Liver (tissue), 9 donors: ENCODE results near the gene APBA1. TPM values are rescaled to one million over a fixed set of nuclear protein-coding genes. Genes with fewer than 3 reads are reported as not detected.

Experiments used
- DNase-seq: peaks from one replicate; pipeline ENCODE4 v3.0.0-alpha.2; 2017; ENCODE audit warnings: low spot score
- H3K27ac ChIP-seq, 2 donors: one replicate each; pipeline ENCODE4 v1.7.0; 2013; ENCODE audit warnings: inconsistent platforms in 2 of 2, low read length in 2 of 2, control low read depth in 1 of 2, low read depth in 1 of 2, mild to moderate bottlenecking in 1 of 2
- H3K27me3 ChIP-seq, 4 donors: one replicate each; pipeline versions ENCODE4 v1.6.1 to v1.7.0; 2013; ENCODE audit warnings: low read length in 3 of 4, inconsistent platforms in 1 of 4, mild to moderate bottlenecking in 1 of 4, moderate library complexity in 1 of 4; ENCODE audit not compliant: control insufficient read depth in 4 of 4, insufficient read depth in 4 of 4
- H3K36me3 ChIP-seq, 4 donors: one replicate each; pipeline versions ENCODE4 v1.6.1 to v1.7.0; 2013; ENCODE audit warnings: low read length in 3 of 4, mild to moderate bottlenecking in 3 of 4, low read depth in 1 of 4, moderate library complexity in 1 of 4; ENCODE audit not compliant: control insufficient read depth in 4 of 4, insufficient read depth in 3 of 4
- H3K4me1 ChIP-seq, 4 donors: one replicate each; pipeline versions ENCODE4 v1.6.1 to v1.7.0; 2013; ENCODE audit warnings: low read length in 3 of 4, mild to moderate bottlenecking in 3 of 4, moderate library complexity in 1 of 4; ENCODE audit not compliant: control insufficient read depth in 4 of 4, insufficient read depth in 4 of 4
- H3K4me3 ChIP-seq, 3 donors: one replicate each; pipeline versions ENCODE4 v1.6.1 to v1.7.0; 2013; ENCODE audit warnings: low read length in 3 of 3, control low read depth in 1 of 3, low read depth in 1 of 3, mild to moderate bottlenecking in 1 of 3
- H3K9ac ChIP-seq, 2 donors: one replicate each; pipeline ENCODE4 v1.7.0; 2013; ENCODE audit warnings: low read length in 2 of 2, mild to moderate bottlenecking in 2 of 2, moderate library complexity in 2 of 2, control low read depth in 1 of 2, low read depth in 1 of 2
- H3K9me3 ChIP-seq, 4 donors: one replicate each; pipeline versions ENCODE4 v1.6.1 to v1.7.0; 2013; ENCODE audit warnings: low read length in 3 of 4; ENCODE audit not compliant: control insufficient read depth in 4 of 4
- CTCF ChIP-seq: fragments of 150-350 bp; IDR thresholded peaks from 2 replicates; pipeline ENCODE4 v1.5.1; 2017; ENCODE audit warnings: improper control_type of control experiment, low read depth, low read length; ENCODE audit not compliant: missing input control
- HNF4A ChIP-seq, 2 donors: conservative IDR thresholded peaks; 2 replicates each; pipeline ENCODE4 v1.6.1; 2016; ENCODE audit warnings: antibody characterized with exemption in 2 of 2, mild to moderate bottlenecking in 2 of 2
- HNF4G ChIP-seq: IDR thresholded peaks from 2 replicates; pipeline ENCODE4 v1.6.1; 2016; ENCODE audit warnings: antibody characterized with exemption
- JUND ChIP-seq, 2 donors: IDR thresholded peaks; 2 replicates each; pipeline ENCODE4 v1.6.1; 2016; ENCODE audit warnings: antibody characterized with exemption in 2 of 2
- MAX ChIP-seq: IDR thresholded peaks from 2 replicates; pipeline ENCODE4 v1.6.1; 2016; ENCODE audit warnings: antibody characterized with exemption
- NR2F2 ChIP-seq: IDR thresholded peaks from 2 replicates; pipeline ENCODE4 v1.6.1; 2016; ENCODE audit warnings: antibody characterized with exemption
- REST ChIP-seq: IDR thresholded peaks from 2 replicates; pipeline ENCODE4 v1.6.1; 2016; ENCODE audit warnings: antibody characterized with exemption, mild to moderate bottlenecking
- RXRA ChIP-seq, 2 donors: IDR thresholded peaks; 2 replicates each; pipeline ENCODE4 v1.6.1; 2017 to 2018; ENCODE audit warnings: antibody characterized with exemption in 2 of 2, mild to moderate bottlenecking in 1 of 2
- SP1 ChIP-seq: IDR thresholded peaks from 2 replicates; pipeline ENCODE4 v1.6.1; 2018; ENCODE audit warnings: antibody characterized with exemption, mild to moderate bottlenecking
- WGBS: extraction: QIAGEN DNeasy Blood & Tissue Kit; methylation state at CpG from one replicate; pipeline ENCODE4 v1.1.7; 2013; 5-methylcytosine and 5-hydroxymethylcytosine counted together
- polyA plus RNA-seq, 2 donors: library from polyadenylated mRNA; stranded (reverse) in 1 of 2; unstranded in 1 of 2; fragments of 200-250 nt in 1 of 2; fragments of >200 nt in 1 of 2; fragmentation: Nextera tagmentation in 1 of 2; extraction: Ambion mirVana in 1 of 2; gene quantifications; one replicate each; pipeline versions ENCODE4 v1.2.1 to v1.2.3, GENCODE V29; 2013 to 2015
- total RNA-seq, 2 donors: library from RNA; depleted of rRNA; stranded (reverse); fragments of >200 nt; gene quantifications; one replicate each; pipeline ENCODE4 v1.2.3, GENCODE V29; 2014
- donor health status: healthy.
- donor health status: healthy.
- donor health status: healthy.
- donor health status: healthy.
- donor health status: healthy.

The APBA1 gene
- total and polyA plus RNA-seq, 4 donors: 2.8 to 19.0 (median 6.1) TPM

GRCh38 chr9:69461103-69461887 is 210.9 kb downstream of the APBA1 start:
- Histone ChIP-seq H3K9me3 (no peaks in the 10 kb centered on the region), H3K4me1 (peaks cover 6 to 28% (median 22%) of the 10 kb centered on the region in 4 donors), H3K27ac (no peak overlapping the region), H3K9ac (no peak overlapping the region), H3K27me3 (no peaks in the 10 kb centered on the region), H3K36me3 (peaks cover 0 to 10% (median 4%) of the 10 kb centered on the region in 4 donors), H3K4me3 (no peak overlapping the region)
- TF ChIP-seq MAX: no peak
- peak; percentile 18 to 30 for TF ChIP-seq HNF4A (conservative IDR thresholded peaks at IDR 0.05)
- 72% methylated on average over 6 of the region's 6 CpGs for WGBS
- DNase-seq: no peak

GRCh38 chr9:69460012-69460411 is 212.2 kb downstream of the APBA1 start:
- Histone ChIP-seq H3K9ac (no peak overlapping the region), H3K36me3 (peaks cover 0 to 23% (median 9%) of the 10 kb centered on the region in 4 donors), H3K27me3 (no peaks in the 10 kb centered on the region), H3K4me3 (no peak overlapping the region), H3K9me3 (no peaks in the 10 kb centered on the region), H3K27ac (no peak overlapping the region), H3K4me1 (peaks cover 0 to 15% (median 10%) of the 10 kb centered on the region in 4 donors)
- whole genome bisulfite sequencing: 95% methylated on average over 5 of the region's 5 CpGs
- TF ChIP-seq RXRA (IDR thresholded peaks at IDR 0.05): no peak
- TF ChIP-seq REST: no peak
- no peak for TF ChIP-seq SP1
- no peak for TF ChIP-seq NR2F2
- no peak for TF ChIP-seq CTCF
- no peak for TF ChIP-seq HNF4G
- DNase-seq: no peak

GRCh38 chr9:69458176-69458575 is 214.0 kb downstream of the APBA1 start:
- no peaks in the 10 kb centered on the region for H3K27me3 ChIP-seq
- no peak for TF ChIP-seq HNF4G
- TF ChIP-seq JUND (IDR thresholded peaks at IDR 0.05): no peak
- no peak for TF ChIP-seq SP1
- TF ChIP-seq CTCF: no peak
- TF ChIP-seq REST: no peak
- 93% methylated on average over 3 of the region's 3 CpGs for WGBS

More at GRCh38 chr9:69458176-69458575, 214.0 kb downstream of the APBA1 start:
- no peaks in the 10 kb centered on the region for H3K9me3 ChIP-seq
- DNase-seq: no peak
- no peak overlapping the region for H3K9ac ChIP-seq
- H3K4me3 ChIP-seq: no peak overlapping the region
- H3K36me3 ChIP-seq: peaks cover 0 to 37% (median 15%) of the 10 kb centered on the region in 4 donors
- H3K4me1 ChIP-seq: no peaks in the 10 kb centered on the region
- no peak overlapping the region for H3K27ac ChIP-seq
